PFSK-1 (cell line): Measurements from ENCODE around the gene CUX1.

Source experiments
- FOXP2 ChIP-seq: optimal IDR thresholded peaks from 2 replicates; pipeline ENCODE3; 2011; ENCODE audit warnings: borderline replicate concordance, control low read depth, inconsistent platforms; ENCODE audit not compliant: insufficient read depth; ENCODE audit errors: extremely low read length, extremely low read depth
- POLR2AphosphoS5 ChIP-seq: IDR thresholded peaks from 2 replicates; pipeline ENCODE4 v1.6.1; 2012; ENCODE audit warnings: low read depth, mild to moderate bottlenecking, control low read depth, low read length, moderate library complexity
- REST ChIP-seq, 2 experiments: IDR thresholded peaks; 2 replicates each; pipeline versions ENCODE4 v1.6.1 to v1.8.0; 2011 to 2012; ENCODE audit warnings: low read depth in 2 of 2, low read length in 2 of 2, control low read depth in 1 of 2, inconsistent platforms in 1 of 2, mild to moderate bottlenecking in 1 of 2, moderate library complexity in 1 of 2; ENCODE audit not compliant: insufficient read depth in 1 of 2
- SIN3A ChIP-seq: IDR thresholded peaks from 2 replicates; pipeline ENCODE4 v1.6.1; 2012; ENCODE audit warnings: mild to moderate bottlenecking, low read length, moderate library complexity, borderline replicate concordance; ENCODE audit not compliant: insufficient read depth
- TAF1 ChIP-seq: IDR thresholded peaks from 2 replicates; pipeline ENCODE4 v1.6.1; 2012; ENCODE audit warnings: low read length, control low read depth, borderline replicate concordance; ENCODE audit not compliant: insufficient read depth

CUX1 gene

GRCh38 chr7:101848208-101848951, 31.0 kb downstream of the CUX1 start:
- TF ChIP-seq TAF1 (no peak), POLR2AphosphoS5 (no peak), FOXP2 (no peak), REST (IDR thresholded peaks at IDR 0.05; ENCODE audit: insufficient read depth in 1 of 2, low read depth in 2 of 2, low read length in 2 of 2) (no peak), SIN3A (no peak)

- no peak for TF ChIP-seq POLR2AphosphoS5
- TF ChIP-seq SIN3A: no peak
- TF ChIP-seq TAF1: no peak
- TF ChIP-seq FOXP2: no peak
- no peak for TF ChIP-seq REST (IDR thresholded peaks at IDR 0.05; ENCODE audit: insufficient read depth in 1 of 2, low read depth in 2 of 2, low read length in 2 of 2)
These were observed 36.3 kb downstream of the CUX1 start for GRCh38 chr7:101853684-101854083.

- TF ChIP-seq REST (IDR thresholded peaks at IDR 0.05; ENCODE audit: insufficient read depth in 1 of 2, low read depth in 2 of 2, low read length in 2 of 2): no peak
These were observed 36.8 kb downstream of the CUX1 start for GRCh38 chr7:101854084-101854865.

- TF ChIP-seq REST (IDR thresholded peaks at IDR 0.05; ENCODE audit: insufficient read depth in 1 of 2, low read depth in 2 of 2, low read length in 2 of 2): no peak
- TF ChIP-seq FOXP2: peak; percentile 62
- TF ChIP-seq POLR2AphosphoS5: no peak
- TF ChIP-seq SIN3A: no peak
These were observed 39.3 kb downstream of the CUX1 start for GRCh38 chr7:101856473-101857357.
